CD4-positive, alpha-beta T cell treated with Interleukin-10 for 1 hour (primary cell): ENCODE results near the gene COQ8B.
A peak's percentile ranks its signal among the peaks of the same experiment; 100 is the strongest.

Source experiments
- DNase-seq: peaks from one replicate; pipeline ENCODE4 v3.0.0-alpha.2; 2020

COQ8B gene

GRCh38 chr19:40690050-40690692, 26.5 kb downstream of the COQ8B start, which contains the start of gene NUMBL:
NUMBL (minus strand) TSS chr19:40690651; CDS start chr19:40690483, 168 bp downstream.
- DNase-seq = no peak

- DNase-seq = peak; percentile 34
Measured at GRCh38 chr19:40689339-40690049, 27.2 kb downstream of the COQ8B start.

DNA sequence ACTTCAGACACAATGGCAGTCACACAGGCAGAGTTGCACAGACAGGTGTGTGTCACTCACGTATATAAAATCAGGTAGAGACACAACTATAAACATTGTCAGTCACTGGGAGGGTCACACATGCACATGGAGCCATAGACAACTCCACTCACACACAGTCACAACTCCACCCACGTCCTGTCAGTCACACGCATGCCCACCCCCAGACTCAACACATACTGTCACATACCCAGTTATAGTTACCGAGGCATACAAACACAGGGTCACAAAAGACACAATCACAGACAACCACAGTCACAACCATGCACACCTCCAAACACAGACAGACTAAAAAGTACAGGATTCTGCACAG, 27.7 kb downstream of the COQ8B start:
- no peak for DNase-seq

DNA sequence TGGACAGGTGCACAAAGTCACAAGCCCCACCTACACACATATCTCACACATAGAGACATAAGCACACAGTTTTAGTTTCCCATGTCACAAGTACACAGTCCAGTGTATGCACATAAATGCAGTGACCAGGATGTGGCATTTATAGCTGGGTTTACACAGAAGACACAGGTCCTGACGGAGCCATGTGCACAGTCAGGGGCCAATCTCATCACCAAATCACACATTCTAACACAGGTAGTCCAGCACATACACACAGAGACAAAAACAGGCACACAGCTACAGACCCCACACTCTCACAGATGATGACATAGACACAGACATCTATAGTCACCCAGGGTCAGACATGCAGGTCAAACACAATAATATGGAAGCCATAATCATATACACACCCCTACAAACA, 28.4 kb downstream of the COQ8B start:
- DNase-seq = no peak

DNA sequence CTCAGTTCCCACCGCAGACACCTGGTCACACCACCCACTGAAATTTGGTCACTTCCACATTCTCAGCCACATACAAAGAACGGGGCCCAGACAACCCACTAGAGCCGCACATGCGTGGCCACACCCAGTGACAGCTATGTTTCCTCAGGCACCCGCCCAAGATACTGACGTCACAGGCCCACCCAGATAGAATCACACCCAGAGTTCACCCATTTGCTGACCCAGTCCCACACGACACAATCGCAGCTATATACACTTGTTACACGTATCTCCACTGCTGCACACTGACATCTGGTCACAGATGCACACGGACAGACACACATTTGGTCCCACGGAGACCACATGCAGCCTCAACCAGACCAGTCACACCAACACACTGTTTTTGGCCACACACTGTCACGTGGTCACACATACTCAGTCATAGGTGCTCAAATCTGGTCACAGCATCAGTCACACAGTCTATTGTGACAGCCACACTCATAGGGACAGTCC, 29.1 kb downstream of the COQ8B start:
- DNase-seq = peak; percentile 56

DNA sequence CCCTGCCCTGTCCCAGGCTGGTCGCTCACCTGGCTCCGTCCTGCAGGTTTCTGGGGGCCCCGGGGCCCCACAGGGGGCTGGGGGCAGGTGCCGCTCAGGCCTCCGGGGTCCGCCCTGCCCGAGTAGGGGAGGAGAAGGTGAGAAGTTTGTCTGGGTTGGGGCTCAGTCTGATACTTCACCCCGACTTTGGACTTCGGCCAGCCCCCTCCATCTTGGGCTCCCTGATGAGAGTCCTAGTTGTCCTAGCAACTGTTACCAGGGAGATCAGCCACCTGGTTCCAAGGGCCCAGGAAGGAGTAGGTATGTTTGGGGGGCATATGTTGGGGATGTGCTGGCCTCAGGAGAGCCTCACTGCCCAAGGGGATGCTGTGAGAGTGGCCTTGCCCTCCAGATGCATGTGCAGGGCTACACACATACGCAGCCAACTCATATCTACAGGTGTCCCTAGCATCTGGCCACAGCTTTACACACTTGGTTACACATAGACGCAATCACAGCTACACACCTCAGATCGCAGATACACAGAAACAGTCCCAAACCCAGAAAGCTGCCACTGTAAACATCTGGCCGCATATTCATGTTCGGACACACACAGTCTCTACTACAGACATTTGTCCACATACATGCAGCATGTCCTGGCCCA, 29.7 kb downstream of the COQ8B start:
- DNase-seq = no peak

DNA sequence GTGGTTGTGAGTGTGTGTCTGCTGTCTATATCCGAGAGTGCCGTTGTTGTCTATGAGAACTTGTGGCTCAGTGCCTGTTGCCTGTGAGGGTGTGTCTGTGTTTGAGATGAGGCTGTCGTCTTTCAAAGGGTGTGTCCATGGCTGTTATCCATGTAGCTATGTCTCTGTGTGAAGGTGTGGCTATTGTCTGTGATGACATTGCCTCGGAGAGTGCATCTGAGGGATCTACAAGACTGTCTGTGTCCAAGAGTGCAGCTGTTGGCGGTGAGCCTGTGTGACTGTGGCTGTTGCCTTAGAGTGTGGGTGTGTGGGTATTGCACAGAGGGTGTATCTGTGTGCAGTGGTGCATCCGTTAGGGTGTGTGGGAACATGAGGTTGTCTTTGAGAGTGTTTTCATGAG, 31.1 kb downstream of the COQ8B start:
- no peak for DNase-seq

DNA sequence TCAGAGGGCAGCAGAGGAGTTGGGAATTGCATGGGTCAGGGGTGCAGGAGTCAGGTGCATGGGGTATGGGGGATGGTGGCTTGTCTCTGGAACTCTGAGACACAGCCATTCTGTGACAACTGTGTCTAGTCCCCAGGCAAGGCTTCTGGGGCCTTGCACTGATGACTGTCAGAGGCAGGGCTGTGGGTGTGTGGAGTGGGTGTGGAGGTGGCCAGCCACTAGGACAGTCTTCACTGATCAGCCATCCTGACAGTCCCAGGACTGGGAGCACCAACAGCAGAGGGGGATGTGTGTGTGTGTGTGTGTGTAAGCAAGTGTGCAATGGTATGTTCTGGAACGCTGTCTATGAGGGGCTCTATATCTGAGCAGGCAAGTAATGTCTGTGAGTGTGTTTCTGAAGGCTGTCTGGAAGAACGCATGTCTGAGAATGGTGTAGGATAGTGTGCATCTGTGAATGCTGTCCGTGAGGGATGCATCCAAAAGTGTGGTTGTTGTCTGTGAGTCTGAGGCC, 31.6 kb downstream of the COQ8B start:
- DNase-seq = no peak

GRCh38 chr19:40684280-40684679, 32.4 kb downstream of the COQ8B start:
- no peak for DNase-seq

- no peak for DNase-seq
Measured at GRCh38 chr19:40683437-40683836, 33.2 kb downstream of the COQ8B start.

DNA sequence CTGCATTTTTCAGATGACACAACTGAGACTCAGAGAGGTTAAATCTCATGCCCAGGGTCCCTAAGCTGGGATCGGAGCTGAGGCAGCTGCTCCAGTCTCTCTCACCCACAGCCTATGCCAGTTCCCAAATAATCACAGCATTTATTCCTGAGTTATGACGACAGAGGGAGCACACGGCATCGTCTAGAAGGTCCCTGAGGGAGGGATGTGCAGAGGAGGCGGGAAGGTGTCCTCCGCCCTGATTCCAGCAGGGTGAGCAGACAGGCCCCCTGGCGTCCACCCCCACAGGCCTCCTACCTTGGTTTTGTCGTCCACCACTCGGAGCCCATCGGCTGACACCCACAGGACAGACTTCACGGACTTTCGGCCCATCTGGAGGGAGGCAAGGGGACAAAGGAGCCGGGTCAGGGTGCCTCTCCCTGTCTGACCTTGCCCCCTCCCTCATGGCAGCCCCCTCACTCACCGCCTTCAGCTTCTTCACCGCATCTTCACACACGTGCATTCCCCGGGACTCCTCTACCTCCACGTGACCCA, 34.2 kb downstream of the COQ8B start:
- DNase-seq = no peak

DNA sequence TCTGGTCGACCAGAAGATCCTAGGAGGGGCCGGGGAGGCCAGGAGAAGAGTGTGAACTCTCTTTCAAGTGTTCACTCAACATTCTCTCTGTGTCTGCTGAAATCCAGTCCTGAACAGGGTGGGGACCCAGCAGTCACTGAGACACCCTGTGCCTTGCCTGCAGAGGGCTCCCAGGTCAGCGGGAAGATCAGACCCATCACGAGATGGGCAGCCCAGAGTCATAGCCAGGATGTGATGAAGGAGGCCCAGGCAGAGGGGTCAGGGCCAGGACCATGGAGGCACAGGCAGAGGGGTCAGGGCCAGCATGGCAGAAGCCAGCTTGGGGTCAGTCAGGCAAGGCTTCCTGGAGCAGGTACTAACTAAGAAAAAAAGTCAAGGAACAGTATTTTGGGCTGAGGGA, 35.6 kb downstream of the COQ8B start:
- DNase-seq = no peak

- DNase-seq = no peak
Measured at GRCh38 chr19:40677156-40677555, 39.5 kb downstream of the COQ8B start.

- DNase-seq = no peak
Measured at GRCh38 chr19:40674291-40674690, 42.4 kb downstream of the COQ8B start.

DNA sequence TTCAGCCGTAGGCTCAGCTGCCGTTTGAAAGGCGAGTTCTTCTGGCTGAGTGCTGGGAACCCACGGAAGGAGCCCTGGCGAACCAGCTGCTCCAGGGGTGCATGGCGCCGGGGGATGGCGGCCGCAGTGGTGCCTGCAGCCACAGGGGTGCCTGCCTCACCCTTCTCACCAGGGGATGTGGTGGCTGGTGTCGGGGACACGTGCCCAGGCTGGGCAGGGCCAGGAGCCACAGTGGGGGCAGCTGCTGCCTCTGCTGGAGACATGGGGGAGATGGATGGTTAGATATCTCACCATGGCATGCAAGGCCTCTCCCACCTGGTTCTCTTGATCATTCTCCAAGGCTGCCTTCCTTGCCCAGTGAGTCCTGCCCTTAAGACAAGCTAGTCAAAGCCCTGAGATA, 43.3 kb downstream of the COQ8B start:
- DNase-seq = peak; percentile 36

- DNase-seq = no peak
Measured at GRCh38 chr19:40672573-40673299, 44.0 kb downstream of the COQ8B start.

GRCh38 chr19:40672038-40672437, 44.6 kb downstream of the COQ8B start:
- DNase-seq = no peak

DNA sequence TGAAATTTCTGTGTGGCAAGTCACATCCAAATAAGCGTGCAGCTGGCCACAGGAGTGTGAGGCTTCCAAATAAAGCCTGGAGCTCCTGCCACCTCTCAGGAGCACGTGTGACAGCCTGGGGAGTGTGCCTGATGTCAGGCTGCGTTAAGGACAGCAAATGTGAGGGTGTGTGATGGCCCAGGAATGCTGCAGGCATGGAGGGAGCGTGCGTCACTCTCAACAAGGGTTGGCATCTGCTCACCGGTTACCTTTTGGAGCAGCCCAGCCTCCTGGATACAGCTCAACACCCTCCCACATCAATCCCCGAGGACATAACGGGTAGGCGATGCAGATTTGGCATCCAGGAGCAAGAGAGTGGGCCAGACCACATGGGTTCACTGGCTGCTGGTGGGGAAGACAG, 45.3 kb downstream of the COQ8B start:
- no peak for DNase-seq

DNA sequence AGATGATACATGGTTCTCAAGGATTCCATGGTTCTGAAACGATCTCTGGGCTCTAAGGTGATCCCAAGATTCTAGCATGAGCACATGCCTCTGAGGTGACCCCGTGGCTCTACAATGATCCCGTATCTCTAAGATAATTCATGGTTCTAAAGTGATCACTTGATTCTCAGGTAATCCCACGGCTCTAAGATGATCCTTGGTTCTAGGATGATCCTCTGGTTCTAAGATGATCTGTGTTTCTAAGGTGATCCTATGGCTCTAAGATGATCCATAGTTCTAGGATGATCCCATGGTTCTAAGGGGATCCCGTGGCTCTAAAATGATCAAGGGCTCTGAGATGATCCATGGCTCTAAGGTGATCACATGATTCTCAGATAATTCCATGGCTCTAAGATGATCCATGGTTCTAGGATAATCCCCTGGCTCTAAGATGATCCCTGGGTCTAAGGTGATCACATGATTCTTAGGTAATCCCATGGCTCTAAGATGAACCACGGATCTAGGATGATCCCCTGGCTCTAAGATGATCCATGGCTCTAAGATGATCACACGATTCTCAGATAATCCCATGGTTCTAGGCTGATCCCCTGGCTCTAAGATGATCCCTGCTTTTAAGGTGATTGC, 47.6 kb downstream of the COQ8B start:
- no peak for DNase-seq

- DNase-seq = no peak
Measured at GRCh38 chr19:40667602-40668001, 49.1 kb downstream of the COQ8B start.

GRCh38 chr19:40666803-40667438, 49.8 kb downstream of the COQ8B start:
- no peak for DNase-seq
